ENCODE results near the gene SLC35F5.
A peak's percentile ranks its signal among the peaks of the same experiment; 100 is the strongest.
"Not testable (repeated sequence)": the region's sequence is repeated elsewhere in the genome, so short reads cannot be mapped to it uniquely, and the experiment has no call there.

SLC35F5 gene

DNA sequence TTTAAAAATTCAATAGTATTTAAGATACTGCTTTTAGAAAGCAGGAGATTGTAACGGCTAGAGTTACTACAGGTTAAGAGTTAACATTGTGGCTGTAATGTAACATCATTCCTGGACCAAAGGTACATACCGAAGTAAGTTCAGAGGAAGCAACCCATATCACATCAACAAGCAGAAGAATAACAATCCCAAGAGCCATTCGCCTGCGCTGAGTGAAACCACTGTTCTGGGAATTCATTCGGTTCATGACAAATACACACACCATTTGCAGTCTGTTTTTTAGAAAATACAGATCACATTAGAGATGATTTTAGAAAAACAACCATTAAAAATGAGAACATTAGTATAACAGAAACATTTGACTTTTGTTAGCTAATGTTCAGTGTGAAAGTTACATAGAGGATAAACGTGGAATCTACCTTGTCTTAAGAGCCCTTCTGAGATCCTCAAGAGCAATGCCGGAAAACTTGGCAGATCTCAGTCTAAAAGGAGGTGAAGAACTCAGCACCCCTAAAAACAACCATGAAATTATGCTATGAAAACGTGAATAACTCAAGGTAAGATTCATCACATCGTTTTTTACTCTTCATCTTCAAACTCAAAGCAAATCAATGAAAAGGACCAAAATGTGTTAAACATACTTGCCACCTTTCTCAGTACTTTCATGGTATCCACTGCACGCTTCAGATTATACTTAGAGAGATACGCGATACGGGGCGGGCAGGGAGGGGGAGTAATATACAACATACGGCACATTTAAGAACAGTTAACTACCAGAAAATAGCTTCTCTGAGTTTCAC lies 1.2 kb downstream of the SLC35F5 start:
- peak in 1 of 2 experiments; percentile 10 for DNase-seq

DNA sequence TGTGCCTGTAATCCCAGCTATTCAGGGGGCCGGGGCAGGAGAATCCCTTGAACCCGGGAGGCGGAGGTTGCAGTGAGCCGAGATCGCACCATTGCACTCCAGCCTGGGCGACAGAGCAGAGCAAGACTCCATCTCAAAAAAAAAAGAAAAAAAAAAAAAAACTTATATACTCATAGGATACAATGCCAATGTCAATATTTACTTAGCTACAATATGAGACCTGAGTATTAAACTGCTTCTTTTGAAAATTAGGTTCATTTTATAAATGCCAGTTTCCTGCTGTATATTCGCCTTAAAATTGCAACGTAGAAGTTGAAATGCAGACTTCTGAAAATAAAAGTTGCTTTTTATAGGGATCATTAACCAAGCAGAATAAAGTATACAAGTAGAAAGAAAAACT lies 2.3 kb downstream of the SLC35F5 start:
- peak in 1 of 2 experiments; percentile 4 for DNase-seq

DNA sequence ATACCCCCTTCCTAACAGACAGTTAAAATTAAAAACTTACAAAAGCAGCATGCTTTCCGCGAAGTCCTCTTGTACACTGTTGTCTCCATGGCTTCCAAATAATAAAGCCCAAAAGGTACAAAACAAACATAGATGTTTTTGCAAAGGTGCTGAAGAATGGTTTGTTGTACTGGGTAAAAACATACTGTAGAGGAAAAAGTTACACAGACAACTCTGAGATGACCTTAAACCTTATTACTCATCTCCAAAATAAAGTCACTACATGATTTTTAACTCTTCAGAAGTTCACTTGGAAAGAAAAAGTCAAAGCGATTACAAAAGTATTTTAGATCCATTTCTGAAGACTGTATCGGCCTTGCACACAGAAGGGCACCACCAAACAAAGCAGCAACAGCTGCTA lies 6.1 kb downstream of the SLC35F5 start:
- DNase-seq: no peak

DNA sequence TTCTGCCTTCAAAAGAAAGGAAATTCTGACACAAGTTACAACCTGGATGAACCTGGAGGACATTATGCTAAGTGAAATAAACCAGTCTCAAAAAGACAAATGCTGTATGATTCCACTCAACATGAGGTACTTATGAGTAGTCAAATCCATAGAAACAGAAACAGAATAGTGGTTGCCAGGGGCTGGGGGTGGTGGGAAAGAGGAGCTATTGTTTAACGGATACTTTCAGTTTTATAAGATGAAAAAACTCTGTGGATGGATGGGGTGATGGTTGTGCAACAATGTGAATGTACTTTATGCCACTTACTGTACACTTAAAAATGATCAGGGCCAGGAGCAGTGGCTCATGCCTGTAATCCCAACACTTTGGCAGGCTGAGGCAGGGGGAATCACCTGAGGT lies 15.4 kb downstream of the SLC35F5 start:
- DNase-seq: no peak

DNA sequence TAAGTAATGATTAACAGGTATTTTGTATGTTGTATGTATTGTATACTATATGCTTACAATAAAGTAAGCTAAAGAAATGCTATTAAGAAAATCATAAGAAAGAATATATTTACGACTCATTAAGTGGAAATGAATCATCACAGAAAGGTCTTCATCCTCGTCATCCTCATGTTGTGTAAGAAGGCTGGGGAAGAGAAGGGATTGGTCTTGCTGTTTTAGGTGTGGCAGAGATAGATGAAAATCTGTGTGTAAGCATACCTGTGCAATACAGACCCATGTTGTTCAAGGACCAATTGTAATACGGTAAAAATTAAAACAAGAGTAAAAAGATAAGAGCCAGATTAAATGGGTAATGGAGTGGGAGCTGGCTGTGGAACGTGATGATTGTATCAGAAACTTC lies 16.6 kb downstream of the SLC35F5 start:
- DNase-seq: no peak

DNA sequence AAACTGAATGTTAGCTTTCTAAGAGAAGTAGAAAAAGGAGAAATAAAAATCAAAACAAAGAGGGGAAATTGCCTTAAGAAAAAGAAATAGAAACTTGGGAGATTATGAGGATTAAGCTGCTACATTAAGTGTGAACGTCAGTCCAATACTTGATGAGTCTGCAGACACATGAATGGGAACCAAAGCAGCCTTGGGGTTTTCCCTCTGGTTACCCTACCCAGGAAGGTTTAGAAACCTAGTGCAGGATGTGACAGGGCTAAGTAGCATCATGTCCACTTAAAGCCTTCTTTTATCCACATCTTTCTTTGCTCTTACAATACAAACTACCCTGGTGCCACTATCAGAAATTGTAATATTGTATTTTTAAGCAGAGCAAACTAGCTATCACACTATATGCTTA lies 22.3 kb downstream of the SLC35F5 start:
- DNase-seq: no peak

DNA sequence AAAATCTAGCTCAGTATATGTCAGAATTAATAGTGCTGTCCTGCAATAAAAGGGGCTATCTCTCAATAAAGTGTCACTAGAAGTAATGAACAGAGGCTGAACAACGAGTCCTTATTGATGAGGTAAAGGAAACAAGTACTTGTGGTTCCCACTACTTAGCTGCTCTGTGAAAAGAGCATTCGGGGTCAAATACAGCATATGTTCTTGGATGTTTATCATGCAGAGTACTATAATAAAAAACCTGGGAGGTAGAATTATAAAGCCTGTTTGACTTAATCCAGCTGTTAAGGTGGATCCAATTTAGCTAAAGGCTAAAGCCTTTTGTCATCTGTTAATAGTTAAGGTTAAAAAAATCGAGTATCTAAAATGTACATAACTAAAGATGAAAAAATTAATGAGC lies 32.4 kb downstream of the SLC35F5 start:
- DNase-seq: peak in 1 of 2 experiments; percentile 56

DNA sequence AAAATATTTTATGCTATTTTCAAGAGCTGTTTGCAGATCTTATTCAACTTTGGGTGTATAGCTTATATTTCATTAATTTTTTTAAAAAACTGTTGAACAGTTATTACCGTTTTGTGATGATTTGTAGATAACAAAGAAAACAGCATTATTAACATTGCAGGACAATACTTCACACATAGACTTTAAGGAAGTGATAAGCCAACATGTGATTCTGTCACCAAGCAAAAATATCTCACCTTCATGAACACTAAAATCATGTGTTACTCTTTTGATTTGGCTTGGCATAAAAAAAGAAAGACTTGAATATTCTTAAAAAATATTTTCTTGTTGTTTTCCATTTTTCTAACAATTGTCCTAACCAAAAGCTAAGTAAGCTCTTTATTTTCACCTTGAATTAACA lies 33.0 kb downstream of the SLC35F5 start:
- no peak for DNase-seq

DNA sequence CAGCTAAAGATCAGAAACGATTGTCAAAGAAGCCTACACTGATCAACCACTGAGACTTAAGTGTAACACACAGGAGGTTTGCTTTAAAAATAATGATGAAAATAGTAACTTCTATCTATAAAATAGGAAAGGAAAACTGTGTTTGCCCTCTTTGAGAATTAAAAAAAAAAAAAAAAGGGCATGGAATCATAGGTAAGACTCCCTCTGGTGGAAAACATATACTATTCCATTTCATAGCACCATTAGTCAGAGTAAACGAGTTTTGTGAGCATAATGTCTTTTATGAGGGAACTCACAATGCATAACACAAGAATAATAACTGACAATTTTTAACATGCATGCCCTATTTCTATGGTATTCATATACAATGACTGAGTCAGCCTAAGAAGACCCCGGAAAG lies 36.3 kb downstream of the SLC35F5 start:
- peak in 1 of 2 experiments; percentile 50 for DNase-seq

DNA sequence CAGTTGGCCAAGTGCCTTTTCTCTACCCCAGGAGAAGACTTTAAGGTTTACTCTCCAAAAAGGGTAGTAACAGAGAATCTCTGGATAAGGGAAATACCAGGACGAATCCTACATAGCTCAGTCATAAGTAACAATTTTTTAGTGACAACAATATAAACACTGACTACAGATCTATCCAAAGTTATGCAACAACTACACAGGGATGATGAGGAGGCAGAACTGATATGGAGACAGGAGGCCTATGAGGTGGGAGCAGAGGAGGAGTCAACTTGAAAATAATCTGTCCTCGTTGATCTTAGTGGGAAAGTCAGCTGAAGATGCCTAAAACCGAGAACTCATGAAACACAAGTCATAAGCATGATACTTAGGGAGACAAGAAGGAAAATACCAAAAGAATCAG lies 40.2 kb downstream of the SLC35F5 start:
- DNase-seq: no peak

DNA sequence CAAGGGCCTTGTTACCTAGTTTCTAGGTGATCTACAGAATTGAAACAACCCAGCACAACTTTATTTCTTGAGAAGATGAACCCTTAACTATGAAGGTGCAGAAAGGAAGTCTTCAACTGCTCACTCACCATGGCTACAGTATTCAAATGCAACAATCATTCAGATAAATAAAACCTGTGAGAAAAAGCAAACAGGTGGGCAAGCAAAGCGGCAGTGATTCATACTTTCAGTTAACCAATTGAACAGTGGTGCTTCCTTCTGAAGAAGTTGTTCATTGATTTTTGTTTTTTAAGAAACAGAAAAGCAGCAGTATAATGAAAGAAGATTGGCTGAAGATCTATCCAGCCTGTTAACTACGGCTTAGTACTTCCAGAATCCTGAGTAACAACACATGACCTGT lies 43.5 kb downstream of the SLC35F5 start:
- DNase-seq: no peak

DNA sequence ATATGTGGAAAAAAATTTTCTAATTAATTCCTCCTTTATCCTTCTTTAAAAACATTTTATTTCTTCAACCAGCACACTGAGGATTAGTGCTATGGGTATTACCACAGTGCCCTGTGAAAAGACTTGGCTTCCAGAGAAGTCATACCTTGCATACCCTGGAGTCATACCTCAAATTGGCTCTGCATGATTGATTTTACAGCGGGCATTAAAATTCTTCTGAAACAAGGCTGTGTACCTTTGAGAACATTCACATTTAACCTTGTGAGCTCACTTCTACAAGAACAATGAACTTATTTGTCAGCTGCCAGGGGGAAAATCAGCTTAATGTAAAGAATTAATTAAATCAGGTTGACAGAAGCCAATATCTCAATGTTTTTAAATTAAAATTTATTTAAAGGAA lies 44.6 kb downstream of the SLC35F5 start:
- DNase-seq: peak in 1 of 2 experiments; percentile 63

DNA sequence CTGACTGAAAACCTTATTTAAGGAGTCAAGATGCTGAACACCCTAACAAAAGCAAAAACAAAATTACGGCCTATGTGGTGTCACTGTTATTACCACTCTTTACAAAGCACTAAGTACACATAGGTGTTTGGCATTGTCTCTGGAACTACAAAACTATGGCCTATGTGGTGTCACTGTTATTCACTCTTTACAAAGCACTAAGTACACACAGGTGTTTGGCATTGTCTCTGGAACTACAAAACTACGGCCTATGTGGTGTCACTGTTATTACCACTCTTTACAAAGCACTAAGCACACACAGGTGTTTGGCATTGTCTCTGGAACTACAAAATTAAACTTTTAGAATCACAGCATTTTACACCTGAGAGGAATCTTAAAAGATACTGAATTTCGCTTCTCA lies 47.4 kb downstream of the SLC35F5 start:
- peak; percentile 90 to 100 for DNase-seq

DNA sequence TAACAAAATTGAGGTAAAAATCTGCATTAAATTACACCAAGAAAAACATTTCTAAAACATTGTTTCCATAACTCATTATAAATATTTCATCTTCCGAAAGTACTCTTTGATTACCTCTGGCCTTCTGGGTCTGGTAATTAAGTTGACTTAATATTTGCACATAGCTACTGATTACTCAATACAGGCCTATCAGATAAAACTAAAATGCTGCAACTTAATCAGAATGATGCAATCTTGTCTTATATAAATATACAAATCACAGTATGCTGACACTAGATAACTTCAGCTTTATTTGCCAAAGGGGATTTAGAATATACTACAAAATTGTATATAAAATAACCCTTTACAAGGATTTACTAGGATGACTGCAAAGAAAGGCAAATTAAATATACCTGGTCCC lies 49.3 kb downstream of the SLC35F5 start:
- peak in 1 of 2 experiments; percentile 48 for DNase-seq

DNA sequence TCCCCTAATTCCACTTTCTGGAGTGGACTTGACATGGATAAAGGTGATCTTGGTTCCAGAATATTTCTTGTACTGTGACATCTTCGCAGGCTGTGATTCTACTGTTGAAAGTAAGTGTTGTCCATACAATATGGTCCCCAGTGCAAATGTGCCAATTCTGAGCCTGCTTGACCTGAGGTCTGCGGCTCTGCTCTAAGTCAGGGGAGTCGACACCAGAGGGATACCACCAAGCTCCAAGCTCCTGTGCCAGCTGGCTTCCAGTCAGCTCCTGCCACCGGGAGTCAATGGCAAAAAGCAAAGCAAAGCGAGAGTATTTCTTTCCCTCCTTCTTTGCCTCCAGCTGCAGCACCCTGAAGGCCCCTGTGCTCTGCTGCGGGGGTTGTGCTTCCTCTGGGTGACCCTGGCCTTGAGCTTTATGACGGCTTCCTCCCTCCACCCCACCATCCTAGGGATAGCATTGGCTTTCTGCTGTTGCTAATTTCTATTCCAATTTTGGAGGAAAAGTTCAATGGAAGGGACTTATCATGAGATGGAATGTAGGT lies 50.4 kb downstream of the SLC35F5 start:
- peak in 1 of 2 experiments; percentile 54 for DNase-seq

DNA sequence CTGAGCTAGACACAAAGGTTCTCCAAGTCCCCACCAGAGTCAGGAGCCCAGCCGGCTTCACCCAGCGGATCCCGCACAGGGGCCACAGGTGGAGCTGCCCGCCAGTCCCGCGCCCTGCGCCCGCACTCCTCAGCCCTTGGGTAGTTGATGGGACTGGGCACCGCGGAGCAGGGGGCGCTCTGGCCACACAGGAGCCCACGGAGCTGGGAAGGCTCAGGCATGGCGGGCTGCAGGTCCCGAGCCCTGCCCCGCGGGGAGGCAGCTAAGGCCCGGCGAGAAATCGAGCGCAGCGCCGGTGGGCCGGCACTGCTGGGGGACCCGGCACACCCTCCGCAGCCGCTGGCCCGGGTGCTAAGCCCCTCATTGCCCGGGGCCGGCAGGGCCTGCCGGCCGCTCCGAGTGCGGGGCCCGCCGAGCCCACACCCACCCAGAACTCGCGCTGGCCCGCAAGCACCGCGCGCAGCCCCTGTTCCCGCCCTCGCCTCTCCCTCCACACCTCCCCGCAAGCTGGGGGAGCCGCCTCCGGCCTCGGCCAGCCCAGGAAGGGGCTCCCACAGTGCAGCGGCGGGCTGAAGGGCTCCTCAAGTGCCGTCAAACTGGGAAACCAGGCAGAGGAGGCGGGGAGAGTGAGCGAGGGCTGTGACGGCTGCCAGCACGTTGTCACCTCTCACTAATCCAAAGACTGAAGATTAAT lies 52.0 kb downstream of the SLC35F5 start:
- not testable (repeated sequence) for DNase-seq

DNA sequence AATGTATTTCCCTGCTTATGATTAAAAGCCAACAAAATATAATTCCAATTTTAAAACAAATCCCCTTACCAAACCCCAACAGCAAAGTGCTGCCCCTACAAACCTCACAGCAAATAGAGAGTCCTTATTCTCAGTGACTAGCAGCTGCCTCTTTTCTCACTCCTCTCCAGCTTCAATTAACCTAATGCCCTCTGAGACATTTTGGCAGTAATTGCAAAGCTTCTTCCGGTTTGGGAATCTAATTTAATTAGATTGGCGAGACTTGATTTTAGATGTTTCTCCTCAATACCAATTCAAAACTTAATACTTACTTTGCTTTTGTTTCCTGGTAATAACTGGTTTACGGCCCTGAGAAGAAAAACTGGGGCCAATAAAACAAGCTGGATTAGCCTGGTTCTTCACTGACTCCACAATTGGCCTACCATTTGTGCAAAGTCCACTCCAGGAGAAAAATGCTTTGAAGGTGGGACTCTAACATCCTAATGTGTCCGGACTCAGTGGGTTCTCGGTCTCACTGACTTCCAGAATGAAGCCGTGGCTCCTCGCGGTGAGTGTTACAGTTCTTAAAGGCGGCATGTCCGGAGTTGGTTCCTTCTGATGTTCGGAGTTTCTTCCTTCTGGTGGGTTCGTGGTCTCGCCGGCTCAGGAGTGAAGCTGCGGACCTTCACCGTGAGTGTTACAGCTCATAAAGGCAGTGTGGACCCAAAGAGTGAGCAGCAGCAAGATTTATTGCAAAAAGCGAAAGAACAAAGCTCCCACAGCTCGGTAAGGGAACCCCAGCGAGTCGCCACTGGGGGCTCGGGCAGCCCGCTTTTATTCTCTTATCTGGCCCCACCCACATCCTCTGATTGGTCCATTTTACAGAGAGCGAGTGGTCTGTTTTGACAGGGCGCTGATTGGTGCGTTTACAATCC lies 52.8 kb downstream of the SLC35F5 start:
- peak in 1 of 2 experiments; percentile 70 for DNase-seq

DNA sequence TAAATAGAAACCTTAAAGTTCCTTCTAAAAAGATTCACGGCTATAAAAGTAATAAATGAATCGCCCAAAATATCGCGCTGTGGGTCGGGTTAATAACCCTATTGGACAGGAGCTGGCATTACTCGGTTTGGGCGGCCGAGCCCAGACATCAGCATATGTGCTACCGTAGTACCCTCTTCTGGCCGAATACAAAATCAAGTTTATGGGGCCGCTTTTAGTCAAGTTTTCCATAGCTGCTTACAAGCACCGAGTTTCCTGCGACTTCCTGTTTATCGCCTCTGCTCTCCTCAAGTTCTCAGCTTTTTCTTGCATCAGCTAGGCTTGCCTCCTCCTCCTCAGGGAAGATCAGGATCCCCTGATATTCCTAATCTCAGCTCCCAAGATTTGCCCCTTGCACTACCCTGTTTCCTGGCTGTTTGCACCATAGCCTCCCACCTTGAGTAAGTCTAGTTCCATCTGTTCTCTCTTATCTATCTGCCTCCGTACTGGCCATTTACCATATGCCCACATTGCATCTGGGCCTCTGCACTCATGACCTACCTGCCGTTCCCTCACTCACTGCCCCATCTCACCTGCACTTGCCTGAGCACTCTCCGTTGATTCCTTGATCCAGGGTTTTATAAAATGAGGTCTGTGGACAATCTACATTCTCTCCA lies 56.1 kb downstream of the SLC35F5 start:
- peak in 1 of 2 experiments; percentile 4 for DNase-seq

DNA sequence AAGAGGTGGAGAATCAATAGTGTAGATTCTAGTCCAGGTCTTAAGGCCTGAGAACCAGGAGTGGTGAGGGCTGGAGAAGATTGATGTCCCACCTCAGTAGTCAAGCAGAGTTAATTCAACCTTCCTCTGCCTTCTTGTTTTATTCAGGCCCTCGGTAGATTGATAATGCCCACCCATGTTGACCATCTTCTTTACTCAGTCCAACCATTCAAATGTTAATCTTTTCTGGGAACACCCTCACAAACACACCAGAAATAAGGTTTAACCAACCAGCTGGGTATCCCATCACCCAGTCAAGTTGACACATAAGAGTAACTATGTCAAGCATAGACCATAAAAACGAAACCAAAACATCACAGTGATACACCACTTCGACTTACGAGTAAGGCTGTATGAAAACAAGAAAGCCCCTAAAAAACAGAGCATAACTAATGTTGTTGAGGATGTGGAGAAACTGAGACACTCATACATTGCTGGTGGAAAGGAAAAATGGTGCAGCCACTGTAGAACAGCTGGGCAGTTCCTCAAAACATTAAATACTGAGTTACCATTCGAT lies 57.5 kb downstream of the SLC35F5 start:
- no peak for DNase-seq

DNA sequence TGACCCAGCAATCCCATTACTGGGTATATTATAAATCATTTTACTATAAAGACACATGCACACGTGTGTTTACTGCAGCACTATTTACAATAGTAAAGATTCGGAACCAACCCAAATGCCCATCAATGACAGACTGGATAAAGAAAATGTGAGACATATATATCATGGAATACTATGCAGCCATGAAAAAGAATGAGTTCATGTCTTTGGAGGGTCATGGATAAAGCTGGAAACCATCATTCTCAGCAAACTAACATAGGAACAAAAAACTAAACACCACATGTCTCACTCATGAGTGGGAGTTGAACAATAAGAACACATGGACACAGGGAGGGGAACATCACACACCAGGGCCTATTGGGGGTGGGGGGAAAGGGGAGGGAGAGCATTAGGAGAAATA lies 58.2 kb downstream of the SLC35F5 start:
- DNase-seq: not testable (repeated sequence)

DNA sequence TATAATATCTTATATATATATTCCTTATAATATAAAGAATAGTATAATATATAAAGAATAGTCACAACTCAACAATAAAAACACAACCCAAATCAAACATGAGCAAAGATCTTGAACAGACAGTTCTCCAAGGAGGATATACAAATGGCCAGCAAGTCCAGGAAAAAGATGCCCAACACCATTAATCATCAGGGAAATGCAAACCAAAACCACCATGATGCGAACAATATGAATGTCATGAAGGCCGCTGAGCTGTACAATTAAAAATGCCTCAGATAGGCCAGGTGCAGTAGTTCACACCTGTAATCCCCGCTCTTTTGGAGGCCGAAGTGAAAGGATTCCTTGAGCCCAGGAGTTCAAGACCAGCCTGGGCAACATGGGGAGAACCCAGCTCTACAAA lies 58.9 kb downstream of the SLC35F5 start:
- DNase-seq: no peak

DNA sequence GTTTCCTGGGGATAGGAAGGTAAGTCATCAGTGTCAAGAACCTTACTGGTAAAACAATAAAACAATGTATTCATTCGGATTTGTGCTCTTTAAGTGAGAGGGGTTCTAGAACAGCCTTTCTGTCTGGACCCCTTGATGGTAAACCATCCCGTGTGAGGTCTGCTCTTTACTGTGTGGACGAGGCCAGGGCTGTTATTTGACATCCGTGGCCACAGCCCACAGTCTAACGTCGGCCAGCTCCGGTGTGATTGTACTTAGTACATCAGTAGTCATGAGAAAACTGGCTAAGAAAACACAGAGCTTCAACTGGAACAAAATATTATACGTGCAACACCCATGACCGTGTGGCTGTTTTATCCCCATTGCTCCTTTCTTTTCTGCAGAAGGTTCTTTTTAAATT lies 62.0 kb downstream of the SLC35F5 start:
- DNase-seq: no peak
